ENCODE measurements around the gene TNFRSF19. TPM values are rescaled to one million over a fixed set of nuclear protein-coding genes. Genes with fewer than 3 reads are reported as not detected.

Gene TNFRSF19
- total and polyA plus RNA-seq, 2 of the 8 experiments (the other 6 are each of a cell fraction or from before 2014, with no cell fraction given), result 0.50 to 0.95 TPM

DNA sequence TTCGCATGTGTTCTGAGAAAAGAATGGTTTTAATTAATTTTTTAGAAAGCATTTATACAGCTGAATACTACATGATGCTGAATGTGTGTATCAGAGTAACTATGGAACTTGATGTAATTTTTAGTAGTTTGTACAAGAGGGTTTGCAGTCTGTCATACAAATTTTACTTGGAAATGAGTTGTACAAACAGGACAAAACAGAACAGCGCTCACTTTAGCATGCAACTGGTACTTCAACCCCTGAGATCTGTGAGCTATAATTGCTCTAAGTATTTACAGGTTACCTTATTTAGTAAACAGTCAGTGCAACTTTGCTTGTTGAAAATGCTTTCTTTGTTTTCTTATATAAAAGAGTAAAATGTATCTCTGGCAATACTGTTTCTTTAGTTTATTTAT lies 706 bp downstream of the TNFRSF19 start:
- CTCF ChIA-PET (ENCODE audit: partially characterized antibody), result interaction anchor here (1.0 to 1.7 kb wide), 5 partner anchors 9 to 105 kb away, joined by 3 to 5 read pairs (median 3); no protein-coding TSS in a partner anchor
- Histone ChIP-seq H2BK12ac (ENCODE audit: low read depth, low read length) (no peak overlapping the region), H3K36me3 (ENCODE audit: control insufficient read depth in 2 of 4, insufficient read depth in 4 of 4, low read length in 3 of 4) (no peaks in the 10 kb centered on the region), H3K18ac (ENCODE audit: extremely low read depth, low read length) (no peak overlapping the region), H3K4me1 (replicated peaks in 1 of 4; ENCODE audit: control insufficient read depth in 3 of 4, insufficient read depth in 4 of 4, low read length in 3 of 4) (peaks cover 0 to 8% (median 2%) of the 10 kb centered on the region in 4 experiments; a peak in 5 of 7 replicates), H3K27me3 (replicated peaks in 1 of 4; ENCODE audit: control insufficient read depth in 3 of 4, extremely low read depth in 1 of 4, insufficient read depth in 3 of 4, low read length in 3 of 4) (no peaks in the 10 kb centered on the region; a peak in 1 of 7 replicates), H4K8ac (ENCODE audit: extremely low read depth, insufficient read depth, low read length) (no peak overlapping the region), H3K4me2 (ENCODE audit: insufficient read depth in 1 of 2, low read depth in 2 of 2, low read length in 2 of 2) (no peak overlapping the region), H2BK20ac (ENCODE audit: low read length) (no peak overlapping the region), H3K79me2 (ENCODE audit: control insufficient read depth in 1 of 2, insufficient read depth in 2 of 2, low read length in 2 of 2) (no peaks in the 10 kb centered on the region), H3K27ac (ENCODE audit: low read depth, low read length) (no peak overlapping the region), H3K4ac (replicated peaks; ENCODE audit: insufficient read length, low read depth, low read length) (no peak overlapping the region), H2BK120ac (replicated peaks; ENCODE audit: low read depth, low read length) (no peak overlapping the region), H3K23me2 (ENCODE audit: low read depth, low read length) (no peaks in the 10 kb centered on the region), H3K79me1 (ENCODE audit: low read depth, low read length) (no peaks in the 10 kb centered on the region), H3K9me3 (ENCODE audit: insufficient read depth in 2 of 2, low read depth in 1 of 2, low read length in 1 of 2) (no peaks in the 10 kb centered on the region), H2AK5ac (ENCODE audit: low read depth, low read length) (no peak overlapping the region), H3K4me3 (ENCODE audit: extremely low read depth in 1 of 4, insufficient read depth in 2 of 4, low read depth in 3 of 4, low read length in 4 of 4) (no peak overlapping the region), H4K91ac (replicated peaks; ENCODE audit: insufficient read length, low read length) (no peak overlapping the region), H4K5ac (ENCODE audit: insufficient read length, low read depth, low read length) (no peak overlapping the region), H2BK5ac (ENCODE audit: low read depth, low read length) (no peak overlapping the region), H2BK15ac (ENCODE audit: low read length) (no peak overlapping the region), H3K14ac (ENCODE audit: insufficient read length) (no peak overlapping the region), H3K56ac (replicated peaks; ENCODE audit: insufficient read length, low read depth, low read length) (no peak overlapping the region), H2AFZ (ENCODE audit: low read length) (no peak overlapping the region), H3K9ac (replicated peaks in 1 of 4; ENCODE audit: extremely low read depth in 1 of 4, low read depth in 3 of 4, low read length in 3 of 4) (no peak overlapping the region), H3K23ac (ENCODE audit: insufficient read length) (no peak overlapping the region), H4K20me1 (replicated peaks in 1 of 2; ENCODE audit: control insufficient read depth in 1 of 2, insufficient read depth in 2 of 2, low read length in 2 of 2) (no peaks in the 10 kb centered on the region)
- POLR2A ChIA-PET (ENCODE audit: partially characterized antibody), result interaction anchor here (0.7 kb wide), 1 partner anchor 12 kb away, joined by 3 read pairs; no protein-coding TSS in a partner anchor
- WGBS, 2 experiments (ENCODE audit: extremely low coverage in 1 of 2, insufficient coverage in 1 of 2, insufficient read length in 1 of 2, insufficient replicate concordance in 2 of 2, low coverage in 1 of 2, low lambda C conversion rate in 2 of 2, missing lambda C conversion rate in 1 of 2), result 83% methylated on average over 2 of the region's 2 CpGs; no CpG with 5 or more reads in 1 of the 2 experiments
- TF ChIP-seq GABPA (IDR thresholded peaks at IDR 0.05; ENCODE audit: borderline replicate concordance, insufficient read depth, low read length) (no peak), RFX5 (IDR thresholded peaks at IDR 0.05; ENCODE audit: borderline replicate concordance, low read depth, low read length) (no peak), CEBPB (IDR thresholded peaks at IDR 0.05; ENCODE audit: low read depth, low read length) (no peak), CBX5 (IDR thresholded peaks at IDR 0.05; ENCODE audit: low read depth, low read length) (no peak)
- FAIRE-seq (no peak), DNase-seq (ENCODE audit: low read depth in 1 of 2, low spot score in 2 of 2) (no peak)
